IPS-15b (cell line): Measurements from ENCODE around the gene SPATA16.
"Not testable (repeated sequence)": the region's sequence is repeated elsewhere in the genome, so short reads cannot be mapped to it uniquely, and the experiment has no call there.

ENCODE experiments used
- H3K27me3 ChIP-seq: one replicate; pipeline ENCODE4 v1.6.1; 2013; ENCODE audit warnings: low read length; ENCODE audit not compliant: control insufficient read depth, insufficient read depth
- H3K36me3 ChIP-seq: one replicate; pipeline ENCODE4 v1.6.1; 2013; ENCODE audit warnings: low read length; ENCODE audit not compliant: control insufficient read depth, insufficient read depth
- H3K4me1 ChIP-seq: one replicate; pipeline ENCODE4 v1.6.1; 2013; ENCODE audit warnings: mild to moderate bottlenecking, low read length; ENCODE audit not compliant: control insufficient read depth, insufficient read depth
- H3K4me3 ChIP-seq: one replicate; pipeline ENCODE4 v1.5.1; 2013; ENCODE audit warnings: low read depth, low read length
- H3K9ac ChIP-seq: one replicate; pipeline ENCODE4 v1.6.1; 2013; ENCODE audit warnings: low read depth, mild to moderate bottlenecking, low read length
- H3K9me3 ChIP-seq: one replicate; pipeline ENCODE4 v1.6.1; 2013; ENCODE audit warnings: mild to moderate bottlenecking, low read length; ENCODE audit not compliant: control insufficient read depth, insufficient read depth

The SPATA16 gene

DNA sequence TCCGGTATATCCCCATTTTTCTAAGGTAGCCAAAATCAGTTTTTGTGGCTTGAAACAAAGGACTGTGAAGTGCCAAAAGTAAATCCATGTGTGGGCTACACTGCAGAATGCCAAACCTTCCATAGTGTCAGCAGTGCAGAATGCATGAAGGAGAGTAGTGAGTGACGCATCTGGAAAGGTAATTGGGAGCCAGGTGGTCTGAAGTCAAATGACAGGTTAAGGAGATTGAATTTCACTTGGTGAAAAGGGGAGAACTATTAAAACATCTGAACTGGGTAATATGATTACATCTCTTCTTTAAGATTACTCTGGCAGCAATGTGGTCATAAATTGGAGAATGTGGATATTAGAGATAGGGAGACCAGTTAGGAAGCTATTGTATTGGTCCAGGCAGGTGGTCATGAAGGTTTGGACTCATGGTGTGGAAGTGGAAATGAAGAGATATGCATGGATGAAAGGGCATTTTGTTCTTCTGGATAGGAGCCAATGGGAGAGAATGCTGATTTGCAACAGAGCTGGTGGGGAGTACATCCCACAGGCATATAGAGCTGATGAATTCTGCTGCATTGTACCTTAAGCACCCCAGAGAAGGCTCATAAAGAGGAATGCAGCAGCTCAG is 272.3 kb downstream of the SPATA16 start:
- Histone ChIP-seq H3K9me3 (no peaks in the 10 kb centered on the region), H3K36me3 (no peaks in the 10 kb centered on the region), H3K4me3 (no peak overlapping the region), H3K27me3 (no peaks in the 10 kb centered on the region), H3K4me1 (no peaks in the 10 kb centered on the region), H3K9ac (no peak overlapping the region)

DNA sequence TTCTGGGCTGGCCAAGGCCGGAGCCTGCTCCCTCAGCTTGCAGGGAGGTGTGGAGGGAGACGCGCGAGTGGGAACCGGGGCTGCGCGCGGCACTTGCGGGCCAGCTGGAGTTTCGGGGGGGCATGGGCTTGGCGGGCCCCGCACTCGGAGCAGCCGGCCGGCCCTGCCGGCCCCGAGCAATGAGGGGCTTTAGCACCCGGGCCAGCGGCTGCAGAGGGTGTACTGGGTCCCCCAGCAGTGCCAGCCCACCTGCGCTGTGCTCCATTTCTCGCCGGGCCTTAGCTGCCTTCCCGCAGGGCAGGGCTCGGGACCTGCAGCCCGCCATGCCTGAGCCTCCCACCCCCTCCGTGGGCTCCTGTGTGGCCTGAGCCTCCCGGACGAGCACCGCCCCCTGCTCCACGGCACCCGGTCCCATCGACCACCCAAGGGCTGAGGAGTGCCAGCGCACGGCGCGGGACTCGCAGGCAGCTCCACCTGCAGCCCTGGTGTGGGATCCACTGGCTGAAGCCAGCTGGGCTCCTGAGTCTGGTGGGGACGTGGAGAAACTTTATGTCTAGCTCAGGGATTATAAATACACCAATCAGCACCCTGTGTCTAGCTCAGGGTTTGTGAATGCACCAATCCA is 274.2 kb downstream of the SPATA16 start:
- H3K9me3 ChIP-seq, H3K36me3 ChIP-seq, H3K4me3 ChIP-seq, H3K27me3 ChIP-seq, H3K4me1 ChIP-seq, H3K9ac ChIP-seq: not testable (repeated sequence)

DNA sequence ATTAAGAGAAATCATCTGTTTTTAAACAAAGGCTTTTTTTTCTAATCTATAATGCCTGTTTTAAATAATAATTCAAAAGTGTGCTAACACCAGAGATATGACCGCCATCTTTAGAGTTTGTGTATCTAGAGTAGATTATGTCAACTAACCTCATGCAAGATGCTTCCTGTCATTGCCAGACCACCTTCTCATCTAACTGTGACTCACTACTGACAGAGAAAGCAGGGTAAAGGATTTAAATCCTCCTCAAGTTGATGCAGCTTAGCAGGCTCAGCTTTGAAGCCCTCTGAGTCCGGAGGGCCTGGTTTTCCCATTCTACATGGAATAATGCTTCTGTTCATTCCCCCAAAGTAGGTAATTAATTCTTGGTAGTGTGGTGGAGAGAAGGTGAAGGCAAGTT is 282.0 kb downstream of the SPATA16 start:
- Histone ChIP-seq H3K9me3 (no peaks in the 10 kb centered on the region), H3K4me1 (peaks cover 13% of the 10 kb centered on the region), H3K4me3 (no peak overlapping the region), H3K36me3 (no peaks in the 10 kb centered on the region), H3K9ac (no peak overlapping the region), H3K27me3 (peaks cover 10% of the 10 kb centered on the region)

DNA sequence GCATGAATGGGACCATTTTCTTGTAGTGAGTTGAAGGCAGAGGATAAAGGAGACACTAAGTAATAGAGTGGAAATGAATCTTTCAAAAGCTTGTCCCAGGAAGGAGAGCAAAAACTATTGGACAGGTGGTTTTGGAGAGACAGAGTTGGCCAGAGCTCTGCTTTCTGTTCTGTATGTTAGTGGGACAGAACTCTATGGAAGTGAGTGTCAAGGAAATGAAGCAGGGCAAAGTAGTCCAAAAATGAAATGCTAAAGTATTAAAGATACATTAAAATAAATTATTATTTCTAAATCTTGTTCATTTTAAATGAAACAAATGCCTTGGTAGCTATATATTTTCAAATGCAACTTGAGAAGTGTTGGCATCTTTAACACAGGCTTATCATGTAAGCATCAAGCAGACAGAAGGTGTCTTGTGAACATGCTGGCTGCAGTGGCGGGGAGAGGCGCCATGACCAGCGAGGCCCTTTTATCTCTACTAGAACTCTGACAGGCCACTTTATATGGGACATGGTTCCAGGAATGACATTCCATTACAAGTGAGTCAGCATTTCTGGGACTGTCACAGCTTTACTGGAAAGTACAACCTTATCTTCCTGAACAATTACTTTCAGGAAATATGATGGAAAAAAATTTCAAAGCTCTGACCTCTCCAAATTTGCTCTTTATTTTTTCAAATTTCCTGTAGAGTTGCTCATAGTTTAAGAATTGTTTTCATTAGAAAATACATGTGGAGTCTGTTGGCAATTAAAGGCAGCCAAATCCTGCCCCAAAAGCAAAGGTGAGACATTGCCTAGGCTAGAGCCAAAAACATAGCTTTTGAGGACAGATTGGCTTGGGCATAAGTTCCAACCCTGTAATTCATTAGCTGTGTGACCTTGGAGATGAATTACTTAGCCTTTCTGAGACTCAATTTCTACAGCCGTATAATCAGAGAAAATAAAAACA is 284.0 kb downstream of the SPATA16 start:
- Histone ChIP-seq H3K27me3 (peaks cover 10% of the 10 kb centered on the region), H3K9me3 (no peaks in the 10 kb centered on the region), H3K4me3 (no peak overlapping the region), H3K36me3 (no peaks in the 10 kb centered on the region), H3K9ac (no peak overlapping the region), H3K4me1 (peaks cover 25% of the 10 kb centered on the region)

GRCh38 chr3:172855037-172855436 is 286.0 kb downstream of the SPATA16 start:
- H3K4me1 ChIP-seq, result peaks cover 25% of the 10 kb centered on the region
- H3K4me3 ChIP-seq, result no peak overlapping the region
- peaks cover 10% of the 10 kb centered on the region for H3K27me3 ChIP-seq
- no peaks in the 10 kb centered on the region for H3K9me3 ChIP-seq
- no peak overlapping the region for H3K9ac ChIP-seq
- H3K36me3 ChIP-seq, result no peaks in the 10 kb centered on the region

- peaks cover 10% of the 10 kb centered on the region for H3K27me3 ChIP-seq
- peaks cover 25% of the 10 kb centered on the region for H3K4me1 ChIP-seq
- no peaks in the 10 kb centered on the region for H3K36me3 ChIP-seq
- H3K9me3 ChIP-seq, result no peaks in the 10 kb centered on the region
- no peak overlapping the region for H3K4me3 ChIP-seq
- H3K9ac ChIP-seq, result no peak overlapping the region
These were observed 286.9 kb downstream of the SPATA16 start for GRCh38 chr3:172853921-172854666.

DNA sequence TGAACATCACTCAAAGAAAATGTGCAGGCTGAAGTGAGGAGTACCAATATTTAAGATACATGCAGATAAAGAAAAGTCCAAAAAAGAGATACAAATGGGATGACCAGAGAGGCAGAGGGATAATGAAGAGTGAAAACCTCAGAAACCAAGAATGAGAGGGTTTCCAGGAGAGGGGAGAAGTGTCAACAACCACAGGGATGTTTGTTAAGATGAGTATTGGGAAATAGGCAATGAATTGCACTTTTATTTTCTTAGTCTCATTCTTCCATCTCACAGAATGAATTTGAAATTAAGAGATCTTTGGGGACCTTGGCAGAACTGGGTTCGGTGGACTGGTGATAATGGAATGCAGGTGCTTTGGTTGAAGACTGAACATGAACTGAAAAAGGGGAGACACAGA is 288.0 kb downstream of the SPATA16 start:
- H3K9ac ChIP-seq, result no peak overlapping the region
- peaks cover 10% of the 10 kb centered on the region for H3K27me3 ChIP-seq
- no peaks in the 10 kb centered on the region for H3K9me3 ChIP-seq
- peaks cover 25% of the 10 kb centered on the region for H3K4me1 ChIP-seq
- H3K4me3 ChIP-seq, result no peak overlapping the region
- no peaks in the 10 kb centered on the region for H3K36me3 ChIP-seq

GRCh38 chr3:172848910-172849309 is 292.1 kb downstream of the SPATA16 start:
- no peaks in the 10 kb centered on the region for H3K9me3 ChIP-seq
- H3K4me1 ChIP-seq, result peaks cover 10% of the 10 kb centered on the region
- no peaks in the 10 kb centered on the region for H3K27me3 ChIP-seq
- H3K4me3 ChIP-seq, result no peak overlapping the region
- no peaks in the 10 kb centered on the region for H3K36me3 ChIP-seq
- H3K9ac ChIP-seq, result no peak overlapping the region

DNA sequence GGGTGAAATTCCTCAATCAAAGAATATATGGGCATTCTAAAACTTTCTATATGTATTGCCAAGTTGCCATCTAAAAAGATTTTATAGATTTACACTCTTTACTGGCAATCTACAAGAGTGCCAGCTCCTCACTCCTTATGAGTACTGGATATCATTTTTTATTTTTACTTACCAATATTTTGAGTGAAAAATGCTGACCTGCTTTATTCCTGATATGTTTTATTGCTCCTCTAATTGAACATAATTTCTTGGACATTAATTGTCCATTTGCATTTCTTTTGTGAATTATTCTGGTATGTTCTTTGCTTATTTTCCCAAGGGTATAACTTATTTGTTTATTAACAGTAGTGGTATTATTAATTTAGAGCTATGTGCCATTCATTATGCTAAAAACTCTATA is 293.7 kb downstream of the SPATA16 start:
- Histone ChIP-seq H3K4me3 (no peak overlapping the region), H3K27me3 (no peaks in the 10 kb centered on the region), H3K4me1 (no peaks in the 10 kb centered on the region), H3K36me3 (no peaks in the 10 kb centered on the region), H3K9ac (no peak overlapping the region), H3K9me3 (no peaks in the 10 kb centered on the region)

DNA sequence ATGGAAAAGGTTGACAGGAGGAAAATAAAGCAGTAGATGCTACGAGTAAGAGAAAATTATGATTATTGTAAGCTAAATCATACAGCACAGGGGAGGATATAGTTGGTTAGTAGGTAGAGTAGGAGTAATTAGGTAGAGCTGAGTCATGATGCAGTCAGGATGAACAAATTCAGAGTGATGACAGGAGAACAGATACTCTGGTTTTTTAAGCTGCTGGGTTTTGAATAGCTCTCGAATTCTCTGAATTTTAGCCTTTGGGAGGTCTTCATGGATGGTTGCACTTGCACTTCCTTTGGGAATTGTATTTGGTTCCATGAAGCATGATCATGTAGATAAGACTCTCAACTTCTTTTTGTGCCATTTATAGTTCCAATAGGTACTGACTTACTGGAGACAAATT is 294.3 kb downstream of the SPATA16 start:
- Histone ChIP-seq H3K9me3 (no peaks in the 10 kb centered on the region), H3K36me3 (no peaks in the 10 kb centered on the region), H3K4me3 (no peak overlapping the region), H3K4me1 (no peaks in the 10 kb centered on the region), H3K27me3 (no peaks in the 10 kb centered on the region), H3K9ac (no peak overlapping the region)

DNA sequence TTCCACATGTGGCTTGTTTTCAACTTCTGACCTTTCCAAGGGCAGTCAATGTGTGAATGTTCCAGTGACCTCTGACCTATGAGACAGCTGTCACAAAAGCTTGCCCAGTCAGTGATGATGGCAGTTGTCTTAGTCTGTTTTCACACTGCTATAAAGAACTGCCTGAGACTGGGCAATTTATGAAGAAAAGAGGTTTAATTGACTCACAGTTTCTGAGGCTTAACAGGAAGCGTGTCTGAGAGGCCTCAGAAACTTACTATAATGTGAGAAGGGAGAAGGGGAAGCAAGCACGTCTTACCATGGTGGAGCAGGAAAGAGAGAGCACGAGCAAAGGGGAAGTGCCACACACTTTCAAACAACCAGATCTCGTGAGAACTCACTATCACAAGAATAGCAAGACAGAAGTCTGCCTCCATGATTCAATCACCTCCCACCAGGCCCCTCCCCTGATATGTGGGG is 294.9 kb downstream of the SPATA16 start:
- Histone ChIP-seq H3K9ac (no peak overlapping the region), H3K36me3 (no peaks in the 10 kb centered on the region), H3K9me3 (no peaks in the 10 kb centered on the region), H3K27me3 (no peaks in the 10 kb centered on the region), H3K4me1 (no peaks in the 10 kb centered on the region), H3K4me3 (no peak overlapping the region)
